CD4-positive, alpha-beta T cell treated with Interleukin-17A for 4 hours (primary cell): ENCODE measurements around the gene MATCAP1.

ENCODE experiments used
- DNase-seq: peaks from one replicate; pipeline ENCODE4 v3.0.0-alpha.2; 2020; ENCODE audit warnings: mixed read lengths

The MATCAP1 gene

GRCh38 chr16:67183627-67184452 lies at the start of gene MATCAP1:
MATCAP1 (minus strand) TSS chr16:67183963; CDS start chr16:67180610, 3,353 bp downstream.
- peak; percentile 96 for DNase-seq

- DNase-seq = no peak
Observed at GRCh38 chr16:67230809-67231660, 47.3 kb upstream of the MATCAP1 start.

GRCh38 chr16:67229906-67230808 lies 46.4 kb upstream of the MATCAP1 start:
- no peak for DNase-seq

GRCh38 chr16:67228905-67229304 lies 45.1 kb upstream of the MATCAP1 start:
- no peak for DNase-seq

- DNase-seq = no peak
Observed at GRCh38 chr16:67228034-67228785, 44.4 kb upstream of the MATCAP1 start.

GRCh38 chr16:67227567-67227921 lies 43.8 kb upstream of the MATCAP1 start:
- no peak for DNase-seq

GRCh38 chr16:67226804-67227566 lies 43.2 kb upstream of the MATCAP1 start, which contains the start of gene TMEM208:
TMEM208 (plus strand) TSS chr16:67227130; CDS start chr16:67227219, 89 bp downstream.
- DNase-seq = peak; percentile 97

GRCh38 chr16:67226295-67226803 lies 42.6 kb upstream of the MATCAP1 start:
- no peak for DNase-seq

- DNase-seq = peak; percentile 25
Observed at GRCh38 chr16:67223992-67224391, 40.2 kb upstream of the MATCAP1 start.

- no peak for DNase-seq
Observed at GRCh38 chr16:67216612-67217490, 33.1 kb upstream of the MATCAP1 start.

GRCh38 chr16:67215706-67216105 lies 31.9 kb upstream of the MATCAP1 start:
- no peak for DNase-seq

- no peak for DNase-seq
Observed at GRCh38 chr16:67213197-67214019, 29.6 kb upstream of the MATCAP1 start.

GRCh38 chr16:67212766-67213165 lies 29.0 kb upstream of the MATCAP1 start:
- DNase-seq = no peak

GRCh38 chr16:67211674-67212073 lies 27.9 kb upstream of the MATCAP1 start:
- DNase-seq = no peak

- no peak for DNase-seq
Observed at GRCh38 chr16:67210069-67210937, 26.5 kb upstream of the MATCAP1 start.

GRCh38 chr16:67209565-67209964 lies 25.8 kb upstream of the MATCAP1 start:
- no peak for DNase-seq

- DNase-seq = no peak
Observed at GRCh38 chr16:67208154-67208896, 24.6 kb upstream of the MATCAP1 start.
